MM.1S (cell line): ENCODE measurements around the gene ZFYVE21.

Source experiments
- EZH2 ChIP-seq: fragments of 300-600 bp; sonication (generic); optimal IDR thresholded peaks from 2 replicates; pipeline ENCODE3; 2017; ENCODE audit warnings: low read depth, mild to moderate bottlenecking, antibody characterized with exemption, low read length, mixed read lengths
- EZH2phosphoT487 ChIP-seq: fragments of 300-600 bp; sonication (generic); IDR thresholded peaks from 2 replicates; pipeline ENCODE4 v1.6.1; 2018; ENCODE audit warnings: antibody characterized with exemption, low read length
- TF ChIP-seq, protein P1 (sequence below): fragments of 300-600 bp; sonication (generic); IDR thresholded peaks from 2 replicates; pipeline ENCODE4 v1.5.1; 2016; ENCODE audit warnings: antibody characterized with exemption, low read length, mixed read lengths

DNA sequence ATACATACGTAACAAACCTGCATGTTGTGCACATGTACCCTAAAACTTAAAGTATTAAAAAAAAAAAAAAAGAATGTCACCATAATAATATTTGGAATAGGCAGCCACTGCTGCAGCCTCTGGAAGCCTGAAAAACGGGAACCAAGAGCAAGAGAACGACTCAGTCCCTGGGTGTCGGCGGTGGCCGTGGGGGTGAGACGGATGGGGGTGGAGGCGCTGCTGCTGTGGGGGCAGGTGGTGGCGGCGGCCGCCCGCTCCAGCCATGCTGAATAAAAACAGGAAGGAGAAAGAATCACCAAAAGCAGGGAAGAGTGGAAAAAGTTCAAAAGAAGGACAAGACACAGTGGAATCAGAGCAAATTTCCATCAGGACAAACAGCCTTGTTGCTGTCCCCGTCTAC, 46.9 kb downstream of the ZFYVE21 start:
- TF ChIP-seq, protein P1, sequence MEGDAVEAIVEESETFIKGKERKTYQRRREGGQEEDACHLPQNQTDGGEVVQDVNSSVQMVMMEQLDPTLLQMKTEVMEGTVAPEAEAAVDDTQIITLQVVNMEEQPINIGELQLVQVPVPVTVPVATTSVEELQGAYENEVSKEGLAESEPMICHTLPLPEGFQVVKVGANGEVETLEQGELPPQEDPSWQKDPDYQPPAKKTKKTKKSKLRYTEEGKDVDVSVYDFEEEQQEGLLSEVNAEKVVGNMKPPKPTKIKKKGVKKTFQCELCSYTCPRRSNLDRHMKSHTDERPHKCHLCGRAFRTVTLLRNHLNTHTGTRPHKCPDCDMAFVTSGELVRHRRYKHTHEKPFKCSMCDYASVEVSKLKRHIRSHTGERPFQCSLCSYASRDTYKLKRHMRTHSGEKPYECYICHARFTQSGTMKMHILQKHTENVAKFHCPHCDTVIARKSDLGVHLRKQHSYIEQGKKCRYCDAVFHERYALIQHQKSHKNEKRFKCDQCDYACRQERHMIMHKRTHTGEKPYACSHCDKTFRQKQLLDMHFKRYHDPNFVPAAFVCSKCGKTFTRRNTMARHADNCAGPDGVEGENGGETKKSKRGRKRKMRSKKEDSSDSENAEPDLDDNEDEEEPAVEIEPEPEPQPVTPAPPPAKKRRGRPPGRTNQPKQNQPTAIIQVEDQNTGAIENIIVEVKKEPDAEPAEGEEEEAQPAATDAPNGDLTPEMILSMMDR: no peak
- TF ChIP-seq EZH2phosphoT487: no peak
- TF ChIP-seq EZH2: no peak
